GM21825 (cell line): ENCODE data around the gene SLC4A1AP.

Source experiments
- ATAC-seq: cut with Tn5 transposase; IDR thresholded peaks from one replicate; pipeline ENCODE4 v1.9.1; 2021; ENCODE audit warnings: mild to moderate bottlenecking, moderate library complexity; ENCODE audit not compliant: unreplicated experiment

Gene SLC4A1AP

DNA sequence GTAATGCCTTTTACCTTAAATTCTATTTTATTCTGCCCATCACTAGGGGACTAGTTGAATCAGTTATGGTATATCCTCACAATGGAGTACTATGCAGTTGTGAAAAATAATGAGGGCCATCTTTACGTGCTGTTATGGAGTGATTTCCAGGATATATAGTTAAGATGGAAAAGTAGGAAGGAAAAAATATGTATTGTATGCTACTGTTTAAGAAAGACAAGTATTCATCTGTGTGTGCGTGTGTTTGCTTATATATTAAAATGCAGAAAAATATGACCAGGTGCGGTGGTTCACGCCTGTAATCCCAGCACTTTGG lies 75.3 kb downstream of the SLC4A1AP start:
- no peak for ATAC-seq

DNA sequence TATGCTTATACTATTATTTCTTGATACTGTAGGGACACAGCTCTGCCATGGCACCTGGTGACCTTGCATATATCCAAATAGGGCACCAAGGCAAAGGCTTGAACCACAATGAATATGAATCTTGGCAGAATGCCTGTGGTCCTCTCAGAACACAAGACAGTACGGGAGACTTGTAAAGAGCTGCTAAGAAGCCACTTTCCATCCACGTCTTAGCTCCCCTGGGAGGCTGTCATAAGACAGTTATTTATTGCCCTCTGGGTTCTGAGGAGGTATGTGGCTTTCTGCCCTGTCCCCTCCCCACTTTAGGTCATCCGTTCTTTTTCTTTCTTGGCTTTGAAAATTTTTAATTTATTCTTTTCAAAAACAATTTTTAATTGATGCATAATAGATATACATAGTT lies 78.0 kb downstream of the SLC4A1AP start:
- no peak for ATAC-seq

DNA sequence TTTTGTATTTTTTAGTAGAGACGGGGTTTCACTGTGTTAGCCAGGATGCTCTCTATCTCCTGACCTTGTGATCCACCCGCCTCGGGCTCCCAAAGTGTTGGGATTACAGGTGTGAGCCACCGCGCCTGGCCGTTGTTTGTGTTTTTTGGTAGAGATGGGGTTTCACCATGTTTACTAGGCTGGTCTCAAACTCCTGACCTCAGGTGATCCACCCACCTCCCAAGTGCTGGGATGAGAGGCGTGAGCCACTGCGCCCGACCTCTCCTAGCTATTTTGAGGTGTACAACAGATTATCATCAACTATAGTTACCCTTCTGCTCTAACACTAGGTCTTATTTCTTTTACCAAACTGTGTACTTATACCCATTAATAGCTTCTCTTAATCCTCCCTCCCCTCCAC lies 78.9 kb downstream of the SLC4A1AP start:
- ATAC-seq = no peak
